GM21717 (cell line): Measurements from ENCODE around the gene OR12D2.
"Not testable (repeated sequence)": the region's sequence is repeated elsewhere in the genome, so short reads cannot be mapped to it uniquely, and the experiment has no call there.

Source experiments
- ATAC-seq: cut with Tn5 transposase; IDR thresholded peaks from one replicate; pipeline ENCODE4 v1.9.1; 2021; ENCODE audit warnings: mild to moderate bottlenecking, moderate library complexity; ENCODE audit not compliant: unreplicated experiment

Gene OR12D2, protein sequence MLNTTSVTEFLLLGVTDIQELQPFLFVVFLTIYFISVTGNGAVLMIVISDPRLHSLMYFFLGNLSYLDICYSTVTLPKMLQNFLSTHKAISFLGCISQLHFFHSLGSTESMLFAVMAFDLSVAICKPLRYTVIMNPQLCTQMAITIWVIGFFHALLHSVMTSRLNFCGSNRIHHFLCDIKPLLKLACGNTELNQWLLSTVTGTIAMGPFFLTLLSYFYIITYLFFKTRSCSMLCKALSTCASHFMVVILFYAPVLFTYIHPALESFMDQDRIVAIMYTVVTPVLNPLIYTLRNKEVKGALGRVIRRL

GRCh38 chr6:29395331-29395730 lies at the start of gene OR12D2:
TSS of gene OR12D2 (plus strand) at chr6:29395631. CDS start at chr6:29396700, 1,069 bp downstream.
- no peak for ATAC-seq

- not testable (repeated sequence) for ATAC-seq
These were observed 46.1 kb upstream of the OR12D2 start for GRCh38 chr6:29349348-29349747.

- ATAC-seq: no peak
These were observed 40.5 kb upstream of the OR12D2 start for GRCh38 chr6:29354980-29355379.

GRCh38 chr6:29355603-29356002 lies 39.8 kb upstream of the OR12D2 start:
- no peak for ATAC-seq

- ATAC-seq: no peak
These were observed 26.7 kb upstream of the OR12D2 start, which contains the start of gene OR5V1 for GRCh38 chr6:29368765-29369164. TSS of gene OR5V1 (minus strand) at chr6:29368865. CDS start at chr6:29356195, 12,670 bp downstream.

- no peak for ATAC-seq
These were observed 20.2 kb upstream of the OR12D2 start, which contains the start of gene OR12D3 for GRCh38 chr6:29375191-29375590. TSS of gene OR12D3 (minus strand) at chr6:29375291. CDS start at chr6:29375287, 4 bp downstream.

GRCh38 chr6:29376003-29376402 lies 19.4 kb upstream of the OR12D2 start:
- no peak for ATAC-seq

- ATAC-seq: no peak
These were observed 6.9 kb upstream of the OR12D2 start for GRCh38 chr6:29388533-29388932.

- no peak for ATAC-seq
These were observed 4.1 kb downstream of the OR12D2 start for GRCh38 chr6:29399525-29399924.

DNA sequence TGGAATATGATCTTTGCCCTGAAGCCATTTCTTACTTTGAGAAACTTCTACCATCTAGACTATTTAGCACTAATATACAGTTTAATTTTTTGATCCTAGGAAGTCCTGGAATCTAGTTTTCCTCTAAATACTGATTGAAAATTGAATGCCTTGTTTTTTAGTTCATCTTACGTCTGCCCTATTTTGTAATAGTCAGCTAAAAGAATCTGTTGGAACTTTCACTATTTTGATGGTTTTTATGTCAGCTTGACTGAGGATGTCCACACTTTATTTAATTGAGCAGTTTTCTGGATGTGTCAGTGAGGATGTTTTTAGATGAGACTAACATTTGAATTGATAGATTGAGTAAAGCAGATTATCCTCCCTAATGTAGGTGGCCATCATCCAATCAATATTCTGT lies 8.4 kb downstream of the OR12D2 start:
- no peak for ATAC-seq

- no peak for ATAC-seq
These were observed 19.2 kb downstream of the OR12D2 start, which contains the start of gene OR12D1 for GRCh38 chr6:29414588-29414987. TSS of gene OR12D1 (plus strand) at chr6:29414928.

GRCh38 chr6:29419516-29419915 lies 24.1 kb downstream of the OR12D2 start:
- no peak for ATAC-seq

DNA sequence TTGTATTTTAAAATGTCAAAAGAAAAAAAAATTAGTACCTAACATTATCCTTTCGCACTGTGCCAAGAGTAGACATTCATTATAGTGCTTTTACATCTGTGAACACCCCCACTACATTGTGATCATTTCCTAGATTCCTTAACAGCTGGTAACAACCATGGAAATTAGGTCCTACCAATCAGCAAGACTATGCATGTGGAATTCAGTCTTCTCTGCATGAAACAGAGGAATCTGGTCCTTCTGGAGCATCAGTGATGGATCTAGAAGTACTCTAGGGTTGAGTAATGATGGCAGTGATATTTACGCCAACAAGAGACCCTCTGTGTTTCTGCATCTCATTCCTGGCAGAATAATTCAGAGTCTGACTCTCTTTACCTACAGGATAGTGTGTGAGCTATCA lies 28.7 kb downstream of the OR12D2 start:
- ATAC-seq: no peak

DNA sequence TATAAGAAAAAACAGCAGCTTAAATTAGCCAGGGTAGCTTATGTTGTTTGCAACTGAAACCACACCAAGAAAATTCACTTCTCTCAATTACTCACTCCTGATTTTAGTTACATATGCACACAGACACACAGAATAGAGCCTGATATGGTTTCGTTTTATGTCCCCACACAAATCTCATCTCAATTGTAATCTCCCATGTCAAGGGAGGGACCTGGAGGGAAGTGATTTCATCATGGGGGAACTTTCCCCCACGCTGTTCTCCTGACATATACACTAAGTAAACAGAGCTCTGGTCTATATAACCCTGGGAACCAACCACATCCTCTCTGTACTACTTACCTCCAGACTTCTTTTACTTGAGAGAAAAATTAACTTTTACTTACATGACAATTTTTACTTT lies 29.1 kb downstream of the OR12D2 start:
- ATAC-seq: no peak

GRCh38 chr6:29425075-29425474 lies 29.6 kb downstream of the OR12D2 start:
- no peak for ATAC-seq

- ATAC-seq: no peak
These were observed 31.2 kb downstream of the OR12D2 start for GRCh38 chr6:29426654-29427053.

DNA sequence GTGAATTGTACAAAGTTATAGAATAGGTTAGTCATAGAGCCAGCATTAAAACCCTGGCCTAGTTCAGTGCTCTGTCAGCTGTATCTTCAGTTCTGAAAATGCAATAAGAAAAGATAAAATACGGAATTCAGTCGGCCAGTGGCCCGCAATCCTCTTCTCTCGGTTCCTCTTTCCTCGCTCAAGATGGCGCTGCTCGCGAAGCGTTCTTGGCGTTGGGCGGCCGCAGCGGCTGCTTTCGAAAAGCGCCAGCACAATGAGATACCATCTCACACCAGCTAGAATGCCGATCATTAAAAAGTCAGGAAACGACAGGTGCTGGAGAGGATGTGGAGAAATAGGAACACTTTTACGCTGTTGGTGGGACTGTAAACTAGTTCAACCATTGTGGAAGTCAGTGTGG lies 41.3 kb downstream of the OR12D2 start:
- ATAC-seq: not testable (repeated sequence)

- no peak for ATAC-seq
These were observed 43.6 kb downstream of the OR12D2 start, which contains the start of gene OR10C1 for GRCh38 chr6:29439006-29439405. TSS of gene OR10C1 (plus strand) at chr6:29439306. CDS start at chr6:29440016, 710 bp downstream.

DNA sequence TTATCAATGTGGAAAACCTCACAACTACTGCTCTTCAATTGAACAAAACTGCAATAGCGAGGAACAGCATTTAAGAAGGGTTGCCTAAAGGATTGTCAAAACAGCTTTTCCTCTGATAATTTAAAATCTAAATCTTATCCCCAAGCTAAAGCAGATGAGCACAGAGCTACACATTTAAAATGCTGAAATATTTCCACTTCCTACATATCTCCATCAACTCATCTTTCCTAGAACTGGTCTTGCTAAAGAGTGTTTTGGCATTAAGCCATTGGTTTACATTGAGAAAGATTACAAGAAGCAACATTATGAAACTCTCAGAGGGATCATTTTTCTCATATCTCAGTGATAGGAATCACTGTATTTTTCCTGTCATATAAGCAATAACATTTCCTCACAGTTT lies 47.3 kb downstream of the OR12D2 start:
- no peak for ATAC-seq

DNA sequence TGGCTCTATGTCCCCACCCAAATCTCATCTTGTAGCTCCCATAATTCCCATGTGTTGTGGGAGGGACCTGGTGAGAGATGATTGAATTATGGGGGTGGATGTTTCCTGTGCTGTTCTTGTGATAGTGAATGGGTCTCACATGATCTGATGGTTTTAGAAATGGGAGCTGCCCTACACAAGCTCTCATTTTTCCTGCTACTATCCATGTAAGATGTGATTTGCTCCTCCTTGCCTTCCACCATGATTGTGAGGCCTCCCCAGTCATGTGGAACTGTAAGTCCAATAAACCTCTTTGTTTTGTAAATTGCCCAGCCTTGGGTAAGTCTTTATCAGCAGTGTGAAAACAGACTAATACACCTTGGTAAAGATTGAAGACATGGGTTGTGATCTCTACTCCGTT lies 48.6 kb downstream of the OR12D2 start:
- not testable (repeated sequence) for ATAC-seq
